ENCODE data around the gene FIBP.

The FIBP gene

DNA sequence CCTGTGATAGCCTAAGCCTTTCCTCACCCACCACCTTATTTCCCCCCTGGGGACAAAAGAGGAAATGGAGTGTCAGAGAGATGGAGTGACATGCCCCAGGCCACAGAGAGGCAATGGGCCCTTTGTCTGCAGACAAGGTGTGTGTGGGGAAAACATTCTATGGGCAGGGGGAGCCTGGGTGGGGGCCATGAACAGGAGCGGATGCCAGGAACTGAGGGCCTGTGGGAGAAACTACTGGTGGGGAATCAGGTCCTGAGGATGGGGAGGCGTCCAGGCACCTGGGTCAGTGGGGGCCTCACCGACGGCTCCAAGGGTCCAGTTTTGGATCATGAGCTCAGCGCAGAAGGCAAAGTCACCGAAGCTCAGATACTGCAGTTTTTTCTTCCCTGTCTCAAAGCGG, 3.0 kb downstream of the FIBP start:
- DNase-seq (ENCODE audit: low read depth) = no peak
- TF ChIP-seq, protein P1, sequence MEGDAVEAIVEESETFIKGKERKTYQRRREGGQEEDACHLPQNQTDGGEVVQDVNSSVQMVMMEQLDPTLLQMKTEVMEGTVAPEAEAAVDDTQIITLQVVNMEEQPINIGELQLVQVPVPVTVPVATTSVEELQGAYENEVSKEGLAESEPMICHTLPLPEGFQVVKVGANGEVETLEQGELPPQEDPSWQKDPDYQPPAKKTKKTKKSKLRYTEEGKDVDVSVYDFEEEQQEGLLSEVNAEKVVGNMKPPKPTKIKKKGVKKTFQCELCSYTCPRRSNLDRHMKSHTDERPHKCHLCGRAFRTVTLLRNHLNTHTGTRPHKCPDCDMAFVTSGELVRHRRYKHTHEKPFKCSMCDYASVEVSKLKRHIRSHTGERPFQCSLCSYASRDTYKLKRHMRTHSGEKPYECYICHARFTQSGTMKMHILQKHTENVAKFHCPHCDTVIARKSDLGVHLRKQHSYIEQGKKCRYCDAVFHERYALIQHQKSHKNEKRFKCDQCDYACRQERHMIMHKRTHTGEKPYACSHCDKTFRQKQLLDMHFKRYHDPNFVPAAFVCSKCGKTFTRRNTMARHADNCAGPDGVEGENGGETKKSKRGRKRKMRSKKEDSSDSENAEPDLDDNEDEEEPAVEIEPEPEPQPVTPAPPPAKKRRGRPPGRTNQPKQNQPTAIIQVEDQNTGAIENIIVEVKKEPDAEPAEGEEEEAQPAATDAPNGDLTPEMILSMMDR (IDR thresholded peaks at IDR 0.05; ENCODE audit: low read depth, low read length, missing control alignments) = no peak
- no peak overlapping the region for H3K4me3 ChIP-seq (ENCODE audit: low read depth, low read length)
- in situ Hi-C loops (cut with HindIII; ENCODE audit: low sequenced_read_pairs) = no loop called here

DNA sequence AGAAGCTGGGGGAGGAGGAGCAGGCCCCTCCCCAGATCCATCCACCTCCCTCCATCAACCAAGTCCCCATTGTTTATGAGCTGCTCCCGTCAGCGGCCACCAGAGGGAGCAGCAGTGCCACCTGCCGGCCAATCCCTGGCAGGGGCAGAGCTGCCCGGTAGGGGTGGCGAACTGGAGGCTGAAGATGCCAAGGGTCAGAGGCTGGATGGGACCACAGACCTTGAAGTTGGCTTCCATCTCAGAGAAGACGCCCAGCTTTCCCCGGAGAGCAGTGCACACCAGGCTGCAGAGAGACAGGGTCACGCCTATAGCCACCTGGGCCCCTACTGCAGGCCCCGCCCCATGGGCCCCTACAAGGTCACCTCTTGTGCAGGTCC, 3.6 kb downstream of the FIBP start:
- in situ Hi-C loops (cut with HindIII; ENCODE audit: low sequenced_read_pairs) = no loop called here
- TF ChIP-seq, protein P1 (IDR thresholded peaks at IDR 0.05; ENCODE audit: low read depth, low read length, missing control alignments) = peak; percentile 99
- H3K4me3 ChIP-seq (ENCODE audit: low read depth, low read length) = no peak overlapping the region
- DNase-seq (ENCODE audit: low read depth) = no peak

DNA sequence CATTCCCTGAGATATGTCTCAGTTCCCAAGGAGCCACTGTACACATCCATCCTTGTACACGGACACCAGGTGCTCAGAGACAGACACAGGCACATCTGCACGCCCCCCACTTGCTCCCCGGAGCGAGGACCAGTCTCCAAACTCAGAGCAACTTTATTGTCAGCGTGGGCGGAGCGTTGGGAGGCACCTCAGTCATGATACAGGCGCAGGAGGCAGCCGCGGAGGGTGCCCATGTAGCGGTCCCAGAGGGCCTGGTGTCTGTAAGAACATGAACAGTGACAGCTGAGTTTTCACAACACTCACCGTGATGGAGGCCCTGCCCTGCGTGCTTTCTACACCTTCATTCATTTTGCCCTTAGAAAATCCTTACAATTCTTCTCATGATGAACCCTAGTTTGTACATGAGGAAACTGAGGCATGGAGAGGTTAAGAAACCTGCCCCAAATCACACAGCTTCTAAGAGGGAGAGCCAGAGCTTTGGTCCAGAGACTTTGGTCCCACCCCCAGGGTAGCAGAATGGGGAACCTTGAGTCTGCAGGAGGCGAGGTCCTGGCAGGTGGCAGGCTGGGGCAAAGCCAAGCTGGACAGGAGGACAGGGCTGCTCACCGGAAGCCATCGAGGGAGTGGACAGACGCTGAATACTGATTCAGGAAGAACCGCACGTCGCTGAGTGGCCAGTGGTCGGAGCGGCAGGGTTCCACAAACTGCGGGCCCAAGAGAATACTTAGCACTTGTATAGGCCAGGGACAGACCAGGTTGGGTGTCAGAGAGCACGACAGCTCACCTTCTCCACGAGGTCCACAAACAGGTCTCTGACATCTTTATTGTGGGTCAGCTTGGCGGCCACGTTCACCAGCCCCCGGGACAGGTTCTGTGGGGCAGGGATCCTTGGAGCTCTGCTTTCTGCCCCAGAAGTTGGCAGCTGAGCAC, 4.2 kb downstream of the FIBP start:
- no peak overlapping the region for H3K4me3 ChIP-seq (ENCODE audit: low read depth, low read length)
- in situ Hi-C loops (cut with HindIII; ENCODE audit: low sequenced_read_pairs) = no loop called here
- TF ChIP-seq, protein P1 (IDR thresholded peaks at IDR 0.05; ENCODE audit: low read depth, low read length, missing control alignments) = no peak
- DNase-seq (ENCODE audit: low read depth) = no peak

DNA sequence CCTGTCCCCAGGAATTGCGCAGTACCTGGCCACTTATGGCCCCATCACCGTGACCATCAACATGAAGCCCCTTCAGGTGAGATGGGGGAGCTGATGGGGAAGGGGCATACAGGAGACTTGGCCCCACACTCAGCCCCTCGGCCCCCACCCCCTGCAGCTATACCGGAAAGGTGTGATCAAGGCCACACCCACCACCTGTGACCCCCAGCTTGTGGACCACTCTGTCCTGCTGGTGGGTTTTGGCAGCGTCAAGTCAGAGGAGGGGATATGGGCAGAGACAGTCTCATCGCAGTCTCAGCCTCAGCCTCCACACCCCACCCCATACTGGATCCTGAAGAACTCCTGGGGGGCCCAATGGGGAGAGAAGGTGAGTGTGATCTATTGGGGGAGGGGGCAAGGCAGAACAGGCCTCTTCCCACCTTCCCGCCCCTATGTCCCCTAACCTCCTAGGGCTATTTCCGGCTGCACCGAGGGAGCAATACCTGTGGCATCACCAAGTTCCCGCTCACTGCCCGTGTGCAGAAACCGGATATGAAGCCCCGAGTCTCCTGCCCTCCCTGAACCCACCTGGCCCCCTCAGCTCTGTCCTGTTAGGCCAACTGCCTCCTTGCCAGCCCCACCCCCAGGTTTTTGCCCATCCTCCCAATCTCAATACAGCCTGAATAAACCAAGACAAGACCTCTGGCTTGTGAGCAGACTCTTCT, 5.1 kb downstream of the FIBP start:
- H3K4me3 ChIP-seq (ENCODE audit: low read depth, low read length) = no peak overlapping the region
- in situ Hi-C loops (cut with HindIII; ENCODE audit: low sequenced_read_pairs) = no loop called here
- TF ChIP-seq, protein P1 (IDR thresholded peaks at IDR 0.05; ENCODE audit: low read depth, low read length, missing control alignments) = no peak
- no peak for DNase-seq (ENCODE audit: low read depth)

DNA sequence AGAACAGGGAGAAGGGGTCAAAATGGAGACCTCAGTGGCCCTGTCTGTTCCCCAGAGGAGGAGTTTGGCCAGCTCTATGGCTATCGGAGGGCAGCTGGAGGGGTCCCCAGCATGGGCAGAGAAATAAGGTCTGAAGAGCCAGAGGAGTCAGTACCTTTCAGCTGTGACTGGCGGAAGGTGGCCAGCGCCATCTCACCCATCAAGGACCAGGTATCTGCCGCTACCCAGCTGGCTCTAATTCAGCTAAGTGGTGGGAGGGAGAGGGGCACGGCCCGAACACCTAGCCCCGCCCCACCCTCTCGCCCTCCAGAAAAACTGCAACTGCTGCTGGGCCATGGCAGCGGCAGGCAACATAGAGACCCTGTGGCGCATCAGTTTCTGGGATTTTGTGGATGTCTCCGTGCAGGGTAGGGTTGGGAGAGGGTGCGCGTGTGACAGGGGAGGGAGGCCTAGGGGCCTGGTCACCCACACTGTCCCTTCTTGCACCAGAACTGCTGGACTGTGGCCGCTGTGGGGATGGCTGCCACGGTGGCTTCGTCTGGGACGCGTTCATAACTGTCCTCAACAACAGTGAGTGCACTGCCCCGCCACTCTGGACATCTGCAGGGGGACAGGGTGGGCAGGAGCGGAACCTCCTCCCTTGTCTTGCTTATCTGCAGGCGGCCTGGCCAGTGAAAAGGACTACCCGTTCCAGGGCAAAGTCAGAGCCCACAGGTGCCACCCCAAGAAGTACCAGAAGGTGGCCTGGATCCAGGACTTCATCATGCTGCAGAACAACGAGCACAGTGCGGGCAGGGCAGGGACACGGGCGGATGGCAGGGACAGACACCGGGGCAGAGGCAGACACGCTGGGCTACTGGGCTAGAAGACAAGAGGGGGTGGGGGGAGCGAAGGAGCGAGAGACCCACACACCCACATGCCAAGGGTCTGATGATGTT, 5.9 kb downstream of the FIBP start:
- in situ Hi-C loops (cut with HindIII; ENCODE audit: low sequenced_read_pairs) = no loop called here
- no peak for DNase-seq (ENCODE audit: low read depth)
- TF ChIP-seq, protein P1 (IDR thresholded peaks at IDR 0.05; ENCODE audit: low read depth, low read length, missing control alignments) = no peak
- H3K4me3 ChIP-seq (ENCODE audit: low read depth, low read length) = no peak overlapping the region

DNA sequence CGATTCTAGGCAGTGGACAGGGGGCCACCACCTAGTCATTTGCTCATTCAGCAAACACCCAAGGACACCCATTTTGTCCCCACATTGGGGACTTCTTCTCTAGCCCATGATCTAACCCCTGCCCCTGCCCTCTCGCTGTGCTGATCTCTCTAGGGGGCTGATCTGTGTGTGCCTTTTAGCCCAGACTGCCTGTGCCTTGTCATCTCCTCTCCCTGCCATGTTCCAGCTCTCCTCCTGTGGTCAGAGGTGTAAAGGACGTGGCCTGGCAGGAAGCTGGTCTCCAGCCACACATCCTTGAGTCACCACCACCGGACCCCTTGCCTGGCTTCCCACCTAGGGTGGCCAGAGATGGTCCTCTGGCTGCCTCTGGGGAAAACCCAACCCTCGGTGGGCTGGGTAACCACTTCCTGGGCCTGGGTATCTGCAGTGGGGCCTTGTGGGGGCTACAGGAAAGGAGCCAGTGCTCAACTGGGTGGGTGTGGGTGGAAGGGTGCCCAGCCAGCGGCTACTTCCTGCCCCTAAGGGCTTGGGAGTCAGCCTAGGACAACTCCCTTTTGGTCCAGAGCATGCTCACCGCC, 7.3 kb downstream of the FIBP start:
- H3K4me3 ChIP-seq (ENCODE audit: low read depth, low read length) = no peak overlapping the region
- no peak for DNase-seq (ENCODE audit: low read depth)

More for the DNA sequence above, 7.3 kb downstream of the FIBP start:
- TF ChIP-seq, protein P1 (IDR thresholded peaks at IDR 0.05; ENCODE audit: low read depth, low read length, missing control alignments) = no peak
- in situ Hi-C loops (cut with HindIII; ENCODE audit: low sequenced_read_pairs) = no loop called here

Data from astrocyte of the cerebellum (primary cell).